Measurements from ENCODE around the gene MAD1L1.

MAD1L1 gene

DNA sequence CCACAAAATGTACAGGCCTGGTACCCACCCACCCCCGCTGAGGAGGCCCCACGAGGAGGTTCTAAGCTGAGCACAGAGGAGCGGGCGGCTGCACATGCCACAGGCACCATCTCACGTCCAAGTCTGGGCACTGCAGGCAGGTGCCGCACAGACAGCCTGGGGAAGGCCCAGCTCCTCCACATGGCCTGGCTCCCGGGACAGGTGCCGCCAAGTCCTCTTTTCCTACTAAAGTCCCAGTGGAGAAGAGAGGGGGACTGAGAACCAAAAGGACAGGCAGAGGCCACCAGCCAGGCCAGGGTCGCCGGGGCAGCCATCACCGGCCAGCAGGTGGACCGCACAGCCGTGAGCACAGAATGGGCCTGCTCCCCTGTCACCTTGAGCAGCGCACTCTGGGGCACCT, 91.1 kb downstream of the MAD1L1 start:
- no peak overlapping the region for H3K4me3 ChIP-seq (ENCODE audit: low read depth, low read length)
- no peak for TF ChIP-seq CTCF (IDR thresholded peaks at IDR 0.05; ENCODE audit: borderline replicate concordance, insufficient read depth, low read depth, low read length)

GRCh38 chr7:2141021-2141410, 91.7 kb downstream of the MAD1L1 start:
- H3K4me3 ChIP-seq (ENCODE audit: low read depth, low read length), result no peak overlapping the region
- TF ChIP-seq CTCF (IDR thresholded peaks at IDR 0.05; ENCODE audit: borderline replicate concordance, insufficient read depth, low read depth, low read length), result no peak

DNA sequence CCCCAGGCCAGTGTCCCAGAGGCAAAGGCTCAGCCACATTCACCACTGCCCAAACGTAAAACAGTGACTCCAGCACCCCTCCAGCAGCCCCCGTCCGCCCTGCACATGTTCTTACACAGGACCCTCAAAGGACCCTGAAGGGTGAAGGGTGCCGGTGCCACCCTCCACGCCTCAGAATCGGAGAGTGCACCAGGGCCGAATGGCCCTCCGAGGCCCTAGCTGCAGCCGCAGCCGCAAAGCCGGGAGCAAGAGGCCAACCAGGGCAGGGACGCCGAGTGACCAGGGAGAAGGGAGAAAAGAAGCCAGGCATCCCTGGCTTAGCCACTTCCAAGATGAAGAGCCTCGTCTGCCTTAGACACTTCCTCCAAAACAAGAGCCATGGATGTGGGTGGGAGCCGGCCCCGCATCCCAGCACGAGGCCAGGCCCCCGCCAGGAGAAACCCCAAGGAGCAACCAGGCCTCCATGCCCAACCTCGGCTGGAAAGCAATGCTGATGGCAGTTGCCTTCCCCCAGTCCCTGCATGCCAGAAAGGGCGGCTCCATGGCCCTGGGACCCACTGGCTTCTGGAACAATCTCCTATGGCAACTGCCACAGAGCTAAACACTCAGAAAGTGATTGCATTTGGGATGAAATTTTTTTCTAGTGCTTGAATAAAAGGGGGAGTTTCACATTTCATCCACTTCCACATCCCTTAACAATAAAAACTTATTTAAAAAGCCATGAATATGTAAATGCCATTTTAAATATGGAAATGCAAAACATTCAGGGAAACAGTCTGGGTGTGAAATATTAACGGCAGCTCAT, 92.3 kb downstream of the MAD1L1 start:
- no peak overlapping the region for H3K4me3 ChIP-seq (ENCODE audit: low read depth, low read length)
- no peak for TF ChIP-seq CTCF (IDR thresholded peaks at IDR 0.05; ENCODE audit: borderline replicate concordance, insufficient read depth, low read depth, low read length)

DNA sequence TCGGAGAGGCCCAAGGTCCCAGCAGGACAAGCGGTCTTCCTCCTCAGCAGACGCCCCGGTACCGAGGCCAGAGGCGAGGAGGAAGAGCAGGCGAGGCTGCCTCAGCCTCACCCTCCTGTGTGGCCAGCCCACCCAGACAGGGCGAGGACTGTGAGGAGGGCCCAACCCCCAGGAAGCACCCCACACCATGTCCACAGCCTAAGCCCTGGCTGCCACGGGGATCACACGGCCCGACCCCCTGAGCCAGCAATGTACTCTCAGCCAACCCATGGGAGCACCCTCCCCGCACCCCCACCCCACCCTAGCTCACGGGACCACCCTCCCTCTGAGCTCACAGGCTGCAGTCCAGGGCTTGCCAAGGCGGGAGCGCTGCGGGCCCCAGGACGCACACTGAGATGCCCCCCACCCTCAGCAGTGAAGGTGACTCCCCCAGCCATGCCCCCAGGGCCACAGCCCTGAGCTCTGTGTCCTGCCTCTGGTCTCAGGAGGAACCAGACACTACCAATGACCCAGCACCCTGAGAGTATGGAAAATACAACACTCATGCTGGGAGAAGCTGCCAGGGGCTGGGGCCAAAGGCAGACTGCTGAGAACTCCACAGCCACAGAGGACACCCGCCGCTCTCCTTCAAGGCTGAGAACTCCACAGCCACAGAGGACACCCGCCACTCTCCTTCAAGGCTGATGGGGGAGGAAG, 93.6 kb downstream of the MAD1L1 start:
- TF ChIP-seq CTCF (IDR thresholded peaks at IDR 0.05; ENCODE audit: borderline replicate concordance, insufficient read depth, low read depth, low read length), result no peak
- no peak overlapping the region for H3K4me3 ChIP-seq (ENCODE audit: low read depth, low read length)

- no peak for TF ChIP-seq CTCF (IDR thresholded peaks at IDR 0.05; ENCODE audit: borderline replicate concordance, insufficient read depth, low read depth, low read length)
- no peak overlapping the region for H3K4me3 ChIP-seq (ENCODE audit: low read depth, low read length)
Observed at GRCh38 chr7:2138146-2138765, 94.5 kb downstream of the MAD1L1 start.

GRCh38 chr7:2134740-2135139, 98.0 kb downstream of the MAD1L1 start:
- H3K4me3 ChIP-seq (ENCODE audit: low read depth, low read length), result no peak overlapping the region
- no peak for TF ChIP-seq CTCF (IDR thresholded peaks at IDR 0.05; ENCODE audit: borderline replicate concordance, insufficient read depth, low read depth, low read length)
